NCI-H1436 treated with DMSO at 0.1 percent for 48 hours (cell line): Measurements from ENCODE around the gene ACSS1.

ENCODE experiments used
- DNase-seq: peaks from one replicate; lab custom pipeline; 2025; lab: John Stamatoyannopoulos, UW

ACSS1 gene

GRCh38 chr20:24970754-24971153 lies 87.2 kb downstream of the ACSS1 start:
- no peak for DNase-seq

- no peak for DNase-seq
These were observed 87.8 kb downstream of the ACSS1 start for GRCh38 chr20:24970030-24970553.

- no peak for DNase-seq
These were observed 88.5 kb downstream of the ACSS1 start for GRCh38 chr20:24969186-24970029.

- DNase-seq: no peak
These were observed 89.6 kb downstream of the ACSS1 start for GRCh38 chr20:24968278-24968800.

- no peak for DNase-seq
These were observed 91.5 kb downstream of the ACSS1 start for GRCh38 chr20:24966317-24967012.

- no peak for DNase-seq
These were observed 92.6 kb downstream of the ACSS1 start for GRCh38 chr20:24965065-24965919.

- DNase-seq: no peak
These were observed 93.5 kb downstream of the ACSS1 start for GRCh38 chr20:24964506-24964840.

DNA sequence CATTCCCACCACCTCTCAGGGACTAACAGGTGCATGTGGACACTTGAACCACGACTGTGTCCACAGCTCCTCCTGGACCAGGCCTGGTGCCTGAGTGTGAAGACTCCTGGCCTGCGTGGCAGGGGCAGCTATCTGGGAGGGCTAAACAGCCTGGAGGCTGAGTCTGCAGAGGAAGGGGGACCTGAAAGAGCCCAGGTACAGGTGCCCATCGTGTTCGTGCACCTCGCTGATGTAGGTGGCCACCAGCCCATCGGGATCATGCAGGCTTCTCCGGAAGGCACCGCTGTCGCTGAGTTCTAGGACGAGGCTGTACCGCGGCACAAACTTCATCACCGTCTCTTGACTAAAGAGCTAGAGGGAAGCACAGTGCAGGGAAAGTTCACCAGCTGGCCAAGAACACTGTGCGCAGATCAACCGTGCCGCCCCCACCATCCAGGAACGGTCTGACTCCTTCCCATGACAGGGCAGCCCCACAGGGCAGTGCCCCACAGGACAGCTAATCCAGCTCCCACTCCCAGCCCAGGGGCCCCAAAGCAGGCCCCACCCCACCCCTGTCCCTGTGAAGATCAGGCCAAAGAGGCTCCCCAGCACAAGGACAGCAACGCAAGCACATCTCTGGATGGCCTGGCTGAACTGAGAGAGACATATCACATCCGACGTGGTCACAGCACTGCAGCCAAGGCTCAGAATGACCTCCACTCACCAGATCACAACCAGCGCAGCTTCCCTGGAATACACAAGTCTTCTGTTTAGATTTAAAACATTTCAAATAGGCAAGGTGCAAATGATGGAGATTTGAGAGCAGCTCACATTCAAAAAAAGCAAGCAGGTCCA lies 94.0 kb downstream of the ACSS1 start:
- no peak for DNase-seq

DNA sequence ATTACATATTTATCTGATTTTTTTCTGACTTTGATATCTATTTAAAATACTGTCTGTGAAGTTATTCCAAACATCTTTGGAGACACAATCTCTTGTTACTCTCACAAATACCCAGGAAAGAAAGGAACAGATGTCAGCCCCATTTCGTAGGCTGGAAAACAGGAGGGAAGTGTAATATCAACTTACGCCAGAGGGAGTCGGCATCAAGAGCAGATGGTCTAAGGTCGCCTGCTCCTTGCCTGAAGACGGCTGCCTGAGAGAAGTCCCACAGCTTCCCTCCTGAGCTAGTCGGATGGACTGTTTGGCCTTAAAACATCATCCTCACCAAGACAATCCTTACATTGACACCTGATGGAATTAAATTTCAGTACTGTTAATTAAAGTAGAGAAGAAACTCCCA lies 95.4 kb downstream of the ACSS1 start:
- DNase-seq: no peak

- no peak for DNase-seq
These were observed 95.8 kb downstream of the ACSS1 start for GRCh38 chr20:24962182-24962492.

- DNase-seq: no peak
These were observed 96.4 kb downstream of the ACSS1 start for GRCh38 chr20:24961384-24962181.

- DNase-seq: no peak
These were observed 97.1 kb downstream of the ACSS1 start for GRCh38 chr20:24960861-24961260.

DNA sequence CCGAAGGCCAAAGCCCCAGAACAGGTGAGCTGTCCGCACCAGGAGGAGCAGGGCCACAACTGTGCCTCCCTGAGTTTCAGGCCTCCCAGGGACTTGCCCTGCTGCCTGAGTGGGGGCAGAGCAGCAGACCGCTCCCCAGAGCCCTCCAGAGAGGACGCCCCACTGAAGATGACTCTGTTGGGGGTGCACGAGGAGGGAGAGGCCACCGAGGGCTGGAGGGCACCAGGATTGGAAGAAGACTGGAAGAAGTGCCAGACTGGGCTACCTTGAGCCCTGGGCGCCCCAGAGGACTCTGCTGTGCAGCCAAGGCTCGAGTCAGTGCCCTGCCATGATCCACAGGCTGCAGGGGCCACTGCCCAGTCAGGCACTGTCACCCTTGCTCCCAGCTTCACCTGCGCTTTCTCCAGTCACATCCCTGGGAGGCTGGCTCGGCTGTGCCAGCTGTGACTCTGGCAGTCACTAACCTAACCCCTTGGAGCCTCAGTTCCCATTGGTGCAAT lies 97.6 kb downstream of the ACSS1 start:
- DNase-seq: no peak

- DNase-seq: no peak
These were observed 98.2 kb downstream of the ACSS1 start for GRCh38 chr20:24959591-24960301.

- DNase-seq: no peak
These were observed 99.2 kb downstream of the ACSS1 start for GRCh38 chr20:24958506-24959385.

DNA sequence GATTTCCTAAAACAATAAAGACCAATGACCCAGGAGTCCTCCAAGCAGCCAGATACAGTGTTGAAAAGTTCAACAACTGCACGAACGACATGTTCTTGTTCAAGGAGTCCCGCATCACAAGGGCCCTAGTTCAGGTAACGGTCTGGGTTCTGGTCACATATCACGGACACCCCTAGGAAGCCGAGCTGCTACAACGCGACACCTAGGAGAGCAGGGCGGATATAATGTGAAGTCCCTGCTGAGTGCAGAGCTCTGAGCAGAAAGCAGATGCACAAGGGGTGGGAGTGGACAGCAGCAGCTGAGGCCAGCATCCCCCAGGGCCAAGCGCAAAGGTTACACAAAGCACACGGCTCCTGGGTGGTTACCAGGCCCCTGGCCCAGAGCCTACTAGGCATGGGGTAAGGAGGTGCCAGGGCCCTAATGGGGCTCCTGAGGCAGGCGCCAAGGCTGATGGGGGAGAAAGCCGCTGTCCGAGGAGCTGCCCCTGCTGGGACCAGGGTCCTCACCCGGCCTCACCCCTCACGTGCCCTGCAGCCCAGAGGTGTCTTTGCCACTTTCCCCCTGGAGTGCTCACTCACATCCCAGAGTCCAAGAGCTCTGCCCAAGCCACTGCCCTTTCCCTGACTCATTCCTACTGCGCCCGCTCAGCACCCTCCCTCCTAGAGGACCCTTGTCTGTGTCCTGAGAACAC lies 100.5 kb downstream of the ACSS1 start:
- DNase-seq: no peak
